ENCODE data around the gene SREBF1. TPM values are rescaled to one million over a fixed set of nuclear protein-coding genes. Genes with fewer than 3 reads are reported as not detected.

Gene SREBF1
- total and polyA plus RNA-seq, 2 of the 8 experiments (the other 6 are each of a cell fraction or from before 2014, with no cell fraction given), result 28.6 to 70.8 TPM

- no peaks in the 10 kb centered on the region for H3K9me3 ChIP-seq (ENCODE audit: insufficient read depth in 2 of 2, low read depth in 1 of 2, low read length in 1 of 2)
- POLR2A ChIA-PET (ENCODE audit: partially characterized antibody), result interaction anchor here (1.6 to 24.7 kb wide), 3 partner anchors 17 to 46 kb away, joined by 5 to 532 read pairs (median 8); partner anchors contain the start of gene SREBF1
- H3K4me2 ChIP-seq (ENCODE audit: insufficient read depth in 1 of 2, low read depth in 2 of 2, low read length in 2 of 2), result no peak overlapping the region
- H2BK120ac ChIP-seq (replicated peaks; ENCODE audit: low read depth, low read length), result no peak overlapping the region
- H3K79me2 ChIP-seq (ENCODE audit: control insufficient read depth in 1 of 2, insufficient read depth in 2 of 2, low read length in 2 of 2), result no peaks in the 10 kb centered on the region
- H3K79me1 ChIP-seq (ENCODE audit: low read depth, low read length), result 0 out of 2 replicates have a peak, but pooled peaks cover 6% of the 10 kb centered on the region
- H4K91ac ChIP-seq (replicated peaks; ENCODE audit: insufficient read length, low read length), result no peak overlapping the region
- no peak overlapping the region for H2BK20ac ChIP-seq (ENCODE audit: low read length)
- peaks cover 18 to 47% (median 34%) of the 10 kb centered on the region in 4 experiments; a peak in 7 of 8 replicates for H3K36me3 ChIP-seq (ENCODE audit: control insufficient read depth in 2 of 4, insufficient read depth in 4 of 4, low read length in 3 of 4)
- H3K27ac ChIP-seq (ENCODE audit: low read depth, low read length), result no peak overlapping the region
- CTCF ChIA-PET (ENCODE audit: partially characterized antibody), result interaction anchor here (0.5 to 18.1 kb wide), 16 partner anchors 9 to 1240 kb away, joined by 3 to 375 read pairs (median 21); partner anchors contain the start of gene SREBF1
- H2BK5ac ChIP-seq (ENCODE audit: low read depth, low read length), result no peak overlapping the region
- no peak overlapping the region for H3K4ac ChIP-seq (replicated peaks; ENCODE audit: insufficient read length, low read depth, low read length)
- H3K27me3 ChIP-seq (replicated peaks in 1 of 4; ENCODE audit: control insufficient read depth in 3 of 4, extremely low read depth in 1 of 4, insufficient read depth in 3 of 4, low read length in 3 of 4), result peaks cover 3 to 18% (median 13%) of the 10 kb centered on the region in 4 experiments
- no peak overlapping the region for H3K4me3 ChIP-seq (ENCODE audit: extremely low read depth in 1 of 4, insufficient read depth in 2 of 4, low read depth in 3 of 4, low read length in 4 of 4)
- H3K4me1 ChIP-seq (replicated peaks in 1 of 4; ENCODE audit: control insufficient read depth in 3 of 4, insufficient read depth in 4 of 4, low read length in 3 of 4), result peaks cover 0 to 20% (median 13%) of the 10 kb centered on the region in 4 experiments; a peak in 6 of 7 replicates
- H3K23ac ChIP-seq (ENCODE audit: insufficient read length), result no peak overlapping the region
- H4K8ac ChIP-seq (ENCODE audit: extremely low read depth, insufficient read depth, low read length), result no peak overlapping the region; the same call in 1 of the 2 replicates
- WGBS, 2 experiments (ENCODE audit: extremely low coverage in 1 of 2, insufficient coverage in 1 of 2, insufficient read length in 1 of 2, insufficient replicate concordance in 2 of 2, low coverage in 1 of 2, low lambda C conversion rate in 2 of 2, missing lambda C conversion rate in 1 of 2), result 90% methylated on average over 7 of the region's 16 CpGs; no CpG with 5 or more reads in 1 of the 2 experiments
- H3K9ac ChIP-seq (replicated peaks in 1 of 4; ENCODE audit: extremely low read depth in 1 of 4, low read depth in 3 of 4, low read length in 3 of 4), result no peak overlapping the region
- H2BK15ac ChIP-seq (ENCODE audit: low read length), result no peak overlapping the region
- FAIRE-seq (no peak), DNase-seq (ENCODE audit: low read depth in 1 of 2, low spot score in 2 of 2) (no peak)
- no peak overlapping the region for H2BK12ac ChIP-seq (ENCODE audit: low read depth, low read length)
- no peak overlapping the region for H2AFZ ChIP-seq (ENCODE audit: low read length)
- no peak overlapping the region for H3K18ac ChIP-seq (ENCODE audit: extremely low read depth, low read length)
- peaks cover 10% of the 10 kb centered on the region; the same call in 1 of the 2 replicates for H3K23me2 ChIP-seq (ENCODE audit: low read depth, low read length)
- H2AK5ac ChIP-seq (ENCODE audit: low read depth, low read length), result no peak overlapping the region
- H3K56ac ChIP-seq (replicated peaks; ENCODE audit: insufficient read length, low read depth, low read length), result no peak overlapping the region
- H3K14ac ChIP-seq (ENCODE audit: insufficient read length), result no peak overlapping the region
- H4K5ac ChIP-seq (ENCODE audit: insufficient read length, low read depth, low read length), result no peak overlapping the region
- H4K20me1 ChIP-seq (replicated peaks in 1 of 2; ENCODE audit: control insufficient read depth in 1 of 2, insufficient read depth in 2 of 2, low read length in 2 of 2), result peaks cover 7 to 22% of the 10 kb centered on the region in 2 experiments
- TF ChIP-seq EP300 (IDR thresholded peaks at IDR 0.05; ENCODE audit: borderline replicate concordance in 1 of 2, low read depth in 2 of 2, low read length in 2 of 2) (no peak), SIX5 (IDR thresholded peaks at IDR 0.05; ENCODE audit: low read depth, low read length) (no peak), JUN (IDR thresholded peaks at IDR 0.05; ENCODE audit: low read depth, low read length) (no peak), RNF2 (IDR thresholded peaks at IDR 0.05; ENCODE audit: borderline replicate concordance, low read depth, low read length, missing control alignments, poor library complexity, severe bottlenecking) (no peak)
Measured at GRCh38 chr17:17813725-17814095, 23.1 kb downstream of the SREBF1 start.
